ENCODE data around the gene NRIP1. TPM values are rescaled to one million over a fixed set of nuclear protein-coding genes. Genes with fewer than 3 reads are reported as not detected.

Gene NRIP1
- total and polyA plus RNA-seq, 2 of the 13 experiments (the other 11 are each of a cell fraction or from before 2014, with no cell fraction given) = 21.0 to 69.0 TPM

- no peak overlapping the region for H2AFZ ChIP-seq (ENCODE audit: low read length)
- POLR2A ChIA-PET = no interaction called here
- intact Hi-C loops (cut with micrococcal nuclease; ENCODE audit: unreplicated experiment) = no loop called here
- ATAC-seq (no peak), DNase-seq (ENCODE audit: low spot score) (no peak), FAIRE-seq (no peak)
- H3K4me1 ChIP-seq (ENCODE audit: insufficient read depth, low read length) = no peaks in the 10 kb centered on the region
- H3K9ac ChIP-seq (ENCODE audit: insufficient read depth, low read depth, low read length) = no peak overlapping the region
- H3K79me2 ChIP-seq (ENCODE audit: insufficient read depth, low read length) = peaks cover 98% of the 10 kb centered on the region
- in situ Hi-C loops (cut with HindIII; ENCODE audit: extremely low pct_ligation_motif_present, low pct_unique_long_range_greater_than_20kb) = no loop called here
- BruUV-seq (replicated peaks) = no TSS peak
- no peak for TF ChIP-seq HNF4G (IDR thresholded peaks at IDR 0.05; ENCODE audit: borderline replicate concordance, low read depth, low read length)
- TF ChIP-seq HNF4G (CRISPR knock-in tag; IDR thresholded peaks at IDR 0.05; ENCODE audit: borderline replicate concordance, low read depth) = no peak
- no peak for TF ChIP-seq ZNF776 (CRISPR knock-in tag; IDR thresholded peaks at IDR 0.05)
- no peak for TF ChIP-seq NFIC (IDR thresholded peaks at IDR 0.05; ENCODE audit: low read length)
- no peak for TF ChIP-seq FOXC1 (CRISPR knock-in tag; IDR thresholded peaks at IDR 0.05; ENCODE audit: borderline replicate concordance)
- no peak for TF ChIP-seq FOXM1 (CRISPR knock-in tag; IDR thresholded peaks at IDR 0.05)
- TF ChIP-seq THAP7 (CRISPR knock-in tag; IDR thresholded peaks at IDR 0.05) = no peak
- TF ChIP-seq MAF1 (CRISPR knock-in tag; IDR thresholded peaks at IDR 0.05; ENCODE audit: borderline replicate concordance) = no peak
- H3K4me3 ChIP-seq (replicated peaks in 1 of 3; ENCODE audit: insufficient read depth in 1 of 3, low read depth in 2 of 3, low read length in 3 of 3) = no peak overlapping the region
- no peaks in the 10 kb centered on the region for H3K9me3 ChIP-seq (ENCODE audit: low read length)
- H3K4me2 ChIP-seq (ENCODE audit: low read depth, low read length) = no peak overlapping the region
- peaks cover 4 to 10% of the 10 kb centered on the region in 2 experiments; a peak in 3 of 5 replicates for H3K36me3 ChIP-seq (replicated peaks in 1 of 2; ENCODE audit: control insufficient read depth in 1 of 2, insufficient read depth in 2 of 2, low read length in 2 of 2)
- no peak overlapping the region for H3K27ac ChIP-seq (ENCODE audit: extremely low read length, insufficient read depth, low read length)
- WGBS (ENCODE audit: low lambda C conversion rate) = 97% methylated on average over 2 of the region's 2 CpGs
- H3K27me3 ChIP-seq (ENCODE audit: control insufficient read depth in 1 of 2, insufficient read depth in 2 of 2, low read length in 2 of 2) = no peaks in the 10 kb centered on the region
- CTCF ChIA-PET (ENCODE audit: low intra/inter-chr PET ratio, low total read pairs) = no interaction called here
- H4K20me1 ChIP-seq (ENCODE audit: insufficient read depth, low read length) = peaks cover 70% of the 10 kb centered on the region
Observed at GRCh38 chr21:15018382-15018781, 46.4 kb downstream of the NRIP1 start.

All from HepG2 (cell line).